ENCODE data around the gene TFAP2A.

GRCh38 chr6:10431423-10432164, 16.7 kb upstream of the TFAP2A start:
- no peak for TF ChIP-seq POLR2AphosphoS5 (IDR thresholded peaks at IDR 0.05; ENCODE audit: low read depth, low read length)
- TF ChIP-seq POLR2A (IDR thresholded peaks at IDR 0.05; ENCODE audit: low read depth, low read length), result no peak
- TF ChIP-seq POU2F2 (IDR thresholded peaks at IDR 0.05; ENCODE audit: low read depth, low read length), result no peak
- no peak for TF ChIP-seq TAF1 (IDR thresholded peaks at IDR 0.05; ENCODE audit: low read depth, low read length)
- TF ChIP-seq SPI1 (IDR thresholded peaks at IDR 0.05; ENCODE audit: low read depth, low read length), result no peak
